ENCODE results near the gene CLK3.

The CLK3 gene

DNA sequence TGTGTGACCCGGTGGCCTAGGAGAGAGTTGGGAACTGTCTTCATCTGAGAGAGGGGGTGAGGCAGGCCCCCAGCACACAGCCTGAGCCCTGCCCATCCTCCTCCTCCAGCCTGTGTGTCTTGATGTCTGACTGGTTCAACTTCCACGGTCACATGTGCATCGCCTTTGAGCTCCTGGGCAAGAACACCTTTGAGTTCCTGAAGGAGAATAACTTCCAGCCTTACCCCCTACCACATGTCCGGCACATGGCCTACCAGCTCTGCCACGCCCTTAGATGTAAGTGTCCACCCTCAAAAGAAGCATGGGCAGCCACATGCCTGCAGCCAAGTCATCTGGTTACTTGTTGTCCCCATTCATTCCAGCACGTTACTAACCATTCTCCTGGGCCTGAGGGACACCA is 10.1 kb downstream of the CLK3 start:
- peaks cover 47% of the 10 kb centered on the region for H3K4me1 ChIP-seq (ENCODE audit: low read length)
- peaks cover 48% of the 10 kb centered on the region for H3K79me2 ChIP-seq (ENCODE audit: low read length)
- H3K27me3 ChIP-seq (ENCODE audit: low read depth, low read length), result no peaks in the 10 kb centered on the region
- no peaks in the 10 kb centered on the region for H3K9me3 ChIP-seq (ENCODE audit: insufficient read depth, low read length)
- peaks cover 85% of the 10 kb centered on the region for H3K36me3 ChIP-seq (replicated peaks; ENCODE audit: low read depth, low read length)
- H2AFZ ChIP-seq (ENCODE audit: low read depth, low read length), result no peak overlapping the region
- H3K4me2 ChIP-seq (ENCODE audit: low read length), result no peak overlapping the region
- peaks cover 25% of the 10 kb centered on the region for H4K20me1 ChIP-seq (ENCODE audit: insufficient read depth, low read length)
- TF ChIP-seq, protein P1, sequence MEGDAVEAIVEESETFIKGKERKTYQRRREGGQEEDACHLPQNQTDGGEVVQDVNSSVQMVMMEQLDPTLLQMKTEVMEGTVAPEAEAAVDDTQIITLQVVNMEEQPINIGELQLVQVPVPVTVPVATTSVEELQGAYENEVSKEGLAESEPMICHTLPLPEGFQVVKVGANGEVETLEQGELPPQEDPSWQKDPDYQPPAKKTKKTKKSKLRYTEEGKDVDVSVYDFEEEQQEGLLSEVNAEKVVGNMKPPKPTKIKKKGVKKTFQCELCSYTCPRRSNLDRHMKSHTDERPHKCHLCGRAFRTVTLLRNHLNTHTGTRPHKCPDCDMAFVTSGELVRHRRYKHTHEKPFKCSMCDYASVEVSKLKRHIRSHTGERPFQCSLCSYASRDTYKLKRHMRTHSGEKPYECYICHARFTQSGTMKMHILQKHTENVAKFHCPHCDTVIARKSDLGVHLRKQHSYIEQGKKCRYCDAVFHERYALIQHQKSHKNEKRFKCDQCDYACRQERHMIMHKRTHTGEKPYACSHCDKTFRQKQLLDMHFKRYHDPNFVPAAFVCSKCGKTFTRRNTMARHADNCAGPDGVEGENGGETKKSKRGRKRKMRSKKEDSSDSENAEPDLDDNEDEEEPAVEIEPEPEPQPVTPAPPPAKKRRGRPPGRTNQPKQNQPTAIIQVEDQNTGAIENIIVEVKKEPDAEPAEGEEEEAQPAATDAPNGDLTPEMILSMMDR (IDR thresholded peaks at IDR 0.05; ENCODE audit: low read depth, low read length), result no peak
- TF ChIP-seq EZH2phosphoT487 (IDR thresholded peaks at IDR 0.05; ENCODE audit: low read depth), result no peak
- H3K4me3 ChIP-seq (ENCODE audit: low read length), result no peak overlapping the region
- H3K9ac ChIP-seq (ENCODE audit: low read length), result no peak overlapping the region
- H3K27ac ChIP-seq (ENCODE audit: low read length), result peak overlapping the region; percentile 92

DNA sequence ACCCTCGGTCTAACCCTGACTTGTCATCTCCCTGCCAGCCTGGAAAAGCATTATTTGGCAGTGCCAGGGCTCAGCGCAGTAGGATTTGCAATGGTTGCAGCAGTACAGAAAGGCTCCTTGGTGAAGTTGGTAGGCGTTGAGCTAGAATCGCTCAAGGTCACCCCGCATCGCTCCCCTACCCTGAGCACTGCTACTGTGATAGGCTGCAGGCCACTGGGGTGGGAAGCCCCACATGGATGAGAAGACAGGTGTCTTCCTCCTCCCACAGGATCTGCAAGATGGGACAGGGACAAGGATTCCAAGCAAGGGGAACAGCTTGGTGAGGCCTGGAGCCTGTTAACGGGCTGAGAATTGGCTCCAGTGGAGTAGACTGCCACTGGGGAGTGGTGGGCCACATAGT is 10.7 kb downstream of the CLK3 start:
- Histone ChIP-seq H3K27ac (ENCODE audit: low read length) (peak overlapping the region; percentile 92), H4K20me1 (ENCODE audit: insufficient read depth, low read length) (peaks cover 26% of the 10 kb centered on the region), H3K4me1 (ENCODE audit: low read length) (peaks cover 53% of the 10 kb centered on the region), H3K4me3 (ENCODE audit: low read length) (no peak overlapping the region), H3K36me3 (replicated peaks; ENCODE audit: low read depth, low read length) (peaks cover 87% of the 10 kb centered on the region), H3K27me3 (ENCODE audit: low read depth, low read length) (no peaks in the 10 kb centered on the region), H2AFZ (ENCODE audit: low read depth, low read length) (no peak overlapping the region), H3K79me2 (ENCODE audit: low read length) (peaks cover 42% of the 10 kb centered on the region), H3K9me3 (ENCODE audit: insufficient read depth, low read length) (no peaks in the 10 kb centered on the region), H3K4me2 (ENCODE audit: low read length) (peak overlapping the region; percentile 56), H3K9ac (ENCODE audit: low read length) (peak overlapping the region; percentile 56)
- TF ChIP-seq, protein P1 (IDR thresholded peaks at IDR 0.05; ENCODE audit: low read depth, low read length), result no peak
- no peak for TF ChIP-seq EZH2phosphoT487 (IDR thresholded peaks at IDR 0.05; ENCODE audit: low read depth)

DNA sequence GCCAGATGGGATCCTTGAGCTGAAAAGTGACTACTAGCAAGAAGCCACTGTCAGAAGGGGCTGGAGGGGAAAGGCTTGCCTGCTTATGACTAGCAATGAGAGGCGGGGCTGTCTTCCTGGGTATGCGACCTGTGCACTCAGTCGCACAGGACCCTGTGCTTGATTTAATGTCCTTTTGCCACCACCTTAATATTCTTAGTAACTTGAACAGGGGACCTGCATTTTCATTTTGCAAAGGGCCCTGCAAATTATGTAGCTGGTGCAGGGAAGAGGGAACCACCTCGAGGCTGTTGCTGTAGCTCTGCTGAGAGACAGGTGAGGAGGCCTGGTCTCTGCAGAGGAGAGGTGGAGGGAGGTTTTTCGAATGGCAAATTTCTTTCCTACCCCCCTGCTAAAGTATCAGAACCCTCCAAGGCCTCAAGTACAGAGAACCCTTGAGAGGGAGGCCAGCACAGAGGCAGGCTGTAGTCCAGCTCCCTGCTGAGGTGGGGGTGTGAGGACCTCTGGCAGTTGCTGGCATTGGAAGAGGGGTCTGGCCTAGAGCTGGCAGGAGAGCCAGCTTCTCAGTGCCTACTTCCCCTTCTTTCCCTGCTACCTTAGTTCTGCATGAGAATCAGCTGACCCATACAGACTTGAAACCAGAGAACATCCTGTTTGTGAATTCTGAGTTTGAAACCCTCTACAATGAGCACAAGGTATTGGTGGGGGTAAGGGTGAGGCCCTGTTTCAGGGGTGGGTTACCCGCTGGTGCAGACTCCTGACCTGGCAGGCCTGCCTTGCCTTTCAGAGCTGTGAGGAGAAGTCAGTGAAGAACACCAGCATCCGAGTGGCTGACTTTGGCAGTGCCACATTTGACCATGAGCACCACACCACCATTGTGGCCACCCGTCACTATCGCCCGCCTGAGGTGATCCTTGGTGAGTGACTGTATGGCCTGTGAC is 11.4 kb downstream of the CLK3 start:
- H2AFZ ChIP-seq (ENCODE audit: low read depth, low read length), result no peak overlapping the region
- peaks cover 56% of the 10 kb centered on the region for H3K4me1 ChIP-seq (ENCODE audit: low read length)
- H3K4me3 ChIP-seq (ENCODE audit: low read length), result peak overlapping the region; percentile 40
- H3K9me3 ChIP-seq (ENCODE audit: insufficient read depth, low read length), result no peaks in the 10 kb centered on the region
- no peak for TF ChIP-seq EZH2phosphoT487 (IDR thresholded peaks at IDR 0.05; ENCODE audit: low read depth)
- TF ChIP-seq, protein P1 (IDR thresholded peaks at IDR 0.05; ENCODE audit: low read depth, low read length), result no peak
- peaks cover 35% of the 10 kb centered on the region for H3K79me2 ChIP-seq (ENCODE audit: low read length)
- peak overlapping the region; percentile 56 for H3K9ac ChIP-seq (ENCODE audit: low read length)
- peaks cover 24% of the 10 kb centered on the region for H4K20me1 ChIP-seq (ENCODE audit: insufficient read depth, low read length)
- no peaks in the 10 kb centered on the region for H3K27me3 ChIP-seq (ENCODE audit: low read depth, low read length)
- peak overlapping the region; percentile 56 for H3K4me2 ChIP-seq (ENCODE audit: low read length)
- H3K27ac ChIP-seq (ENCODE audit: low read length), result peak overlapping the region; percentile 92
- peaks cover 82% of the 10 kb centered on the region for H3K36me3 ChIP-seq (replicated peaks; ENCODE audit: low read depth, low read length)

DNA sequence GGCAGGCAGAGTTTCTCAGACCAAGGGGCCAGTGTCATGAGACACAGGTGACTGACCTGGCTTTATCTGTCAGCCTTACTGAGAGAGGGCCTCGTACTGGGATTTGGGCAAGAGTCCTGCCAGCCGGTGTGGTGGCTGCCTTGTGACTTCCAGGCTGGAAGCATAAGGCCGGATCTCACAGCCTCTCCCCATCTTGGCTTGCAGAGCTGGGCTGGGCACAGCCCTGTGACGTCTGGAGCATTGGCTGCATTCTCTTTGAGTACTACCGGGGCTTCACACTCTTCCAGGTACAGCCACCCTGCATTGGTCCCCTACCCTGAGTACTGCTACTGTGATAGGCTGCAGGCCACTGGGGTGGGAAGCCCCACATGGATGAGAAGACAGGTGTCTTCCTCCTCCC is 12.1 kb downstream of the CLK3 start:
- Histone ChIP-seq H2AFZ (ENCODE audit: low read depth, low read length) (no peak overlapping the region), H3K4me2 (ENCODE audit: low read length) (peak overlapping the region; percentile 56), H3K27me3 (ENCODE audit: low read depth, low read length) (no peaks in the 10 kb centered on the region), H3K4me1 (ENCODE audit: low read length) (peaks cover 56% of the 10 kb centered on the region), H3K36me3 (replicated peaks; ENCODE audit: low read depth, low read length) (peaks cover 82% of the 10 kb centered on the region), H3K4me3 (ENCODE audit: low read length) (peak overlapping the region; percentile 40; the same call in 1 of the 2 replicates), H3K9ac (ENCODE audit: low read length) (peak overlapping the region; percentile 56), H3K9me3 (ENCODE audit: insufficient read depth, low read length) (no peaks in the 10 kb centered on the region), H3K27ac (ENCODE audit: low read length) (peak overlapping the region; percentile 92), H4K20me1 (ENCODE audit: insufficient read depth, low read length) (peaks cover 18% of the 10 kb centered on the region), H3K79me2 (ENCODE audit: low read length) (peaks cover 27% of the 10 kb centered on the region)
- no peak for TF ChIP-seq EZH2phosphoT487 (IDR thresholded peaks at IDR 0.05; ENCODE audit: low read depth)
